Neutrophil (primary cell): ENCODE results near the gene SASH1.

ENCODE experiments used
- H3K27ac ChIP-seq: fragments of 200-600 bp; sonication (generic); 2 replicates; pipeline ENCODE4 v1.5.1; 2016; ENCODE audit warnings: mild to moderate bottlenecking, moderate library complexity
- H3K27me3 ChIP-seq: fragments of 200-600 bp; sonication (generic); 2 replicates; pipeline ENCODE4 v1.6.0; 2016; ENCODE audit warnings: mild to moderate bottlenecking
- H3K36me3 ChIP-seq: fragments of 200-600 bp; sonication (generic); 2 replicates; pipeline ENCODE4 v1.5.1; 2017
- H3K4me1 ChIP-seq, 2 experiments: fragments of 200-600 bp in 1 of 2; sonication (generic) in 1 of 2; 1 replicate in 1 of 2; 2 replicates in 1 of 2; pipeline versions ENCODE4 v1.5.1 to v1.6.1; 2013 to 2016; ENCODE audit warnings: low read depth in 1 of 2, low read length in 1 of 2, mild to moderate bottlenecking in 1 of 2, moderate library complexity in 1 of 2; ENCODE audit not compliant: control insufficient read depth in 1 of 2, insufficient read depth in 1 of 2
- H3K4me3 ChIP-seq, 2 experiments: fragments of 200-600 bp in 1 of 2; sonication (generic) in 1 of 2; 1 replicate in 1 of 2; 2 replicates in 1 of 2; pipeline ENCODE4 v1.5.1; 2013 to 2016; ENCODE audit warnings: low read depth in 1 of 2, low read length in 1 of 2, mild to moderate bottlenecking in 1 of 2, moderate library complexity in 1 of 2
- H3K9me3 ChIP-seq: fragments of 200-600 bp; sonication (generic); 2 replicates; pipeline ENCODE4 v1.5.1; 2016
- CTCF ChIP-seq: fragments of 200-600 bp; sonication (generic); IDR thresholded peaks from 2 replicates; pipeline ENCODE4 v1.5.1; 2016; ENCODE audit warnings: antibody characterized with exemption

The SASH1 gene

GRCh38 chr6:148470606-148471465 is 128.2 kb downstream of the SASH1 start:
- no peak overlapping the region for H3K27ac ChIP-seq
- no peak for TF ChIP-seq CTCF
- H3K36me3 ChIP-seq, result no peaks in the 10 kb centered on the region
- H3K27me3 ChIP-seq, result peaks cover 7% of the 10 kb centered on the region
- no peaks in the 10 kb centered on the region for H3K4me1 ChIP-seq
- H3K4me3 ChIP-seq, result no peak overlapping the region
- no peaks in the 10 kb centered on the region for H3K9me3 ChIP-seq

- Histone ChIP-seq H3K4me3 (no peak overlapping the region), H3K4me1 (no peaks in the 10 kb centered on the region), H3K9me3 (no peaks in the 10 kb centered on the region), H3K27me3 (peaks cover 7% of the 10 kb centered on the region), H3K27ac (no peak overlapping the region), H3K36me3 (no peaks in the 10 kb centered on the region)
- TF ChIP-seq CTCF, result no peak
Observed at GRCh38 chr6:148471624-148472159, 129.1 kb downstream of the SASH1 start.

- Histone ChIP-seq H3K27ac (no peak overlapping the region), H3K4me1 (no peaks in the 10 kb centered on the region), H3K4me3 (no peak overlapping the region), H3K9me3 (no peaks in the 10 kb centered on the region), H3K27me3 (peaks cover 7% of the 10 kb centered on the region), H3K36me3 (no peaks in the 10 kb centered on the region)
- no peak for TF ChIP-seq CTCF
Observed at GRCh38 chr6:148472171-148473105, 129.8 kb downstream of the SASH1 start.

GRCh38 chr6:148479497-148479896 is 136.9 kb downstream of the SASH1 start:
- no peaks in the 10 kb centered on the region for H3K9me3 ChIP-seq
- no peak overlapping the region for H3K27ac ChIP-seq
- H3K36me3 ChIP-seq, result no peaks in the 10 kb centered on the region

More at GRCh38 chr6:148479497-148479896, 136.9 kb downstream of the SASH1 start:
- H3K27me3 ChIP-seq, result no peaks in the 10 kb centered on the region
- no peaks in the 10 kb centered on the region for H3K4me1 ChIP-seq
- H3K4me3 ChIP-seq, result no peak overlapping the region
- no peak for TF ChIP-seq CTCF
